HG03095 (cell line): ENCODE measurements around the gene CD209.
A peak's percentile ranks its signal among the peaks of the same experiment; 100 is the strongest.

Source experiments
- ATAC-seq: cut with Tn5 transposase; IDR thresholded peaks from one replicate; pipeline ENCODE4 v1.9.1; 2021; ENCODE audit warnings: moderate library complexity; ENCODE audit not compliant: unreplicated experiment

The CD209 gene

GRCh38 chr19:7706188-7706954 lies 41.0 kb downstream of the CD209 start:
- ATAC-seq = no peak

- peak; percentile 38 for ATAC-seq
These were observed 41.7 kb downstream of the CD209 start for GRCh38 chr19:7705387-7706187.

- no peak for ATAC-seq
These were observed 42.9 kb downstream of the CD209 start for GRCh38 chr19:7704280-7705060.

DNA sequence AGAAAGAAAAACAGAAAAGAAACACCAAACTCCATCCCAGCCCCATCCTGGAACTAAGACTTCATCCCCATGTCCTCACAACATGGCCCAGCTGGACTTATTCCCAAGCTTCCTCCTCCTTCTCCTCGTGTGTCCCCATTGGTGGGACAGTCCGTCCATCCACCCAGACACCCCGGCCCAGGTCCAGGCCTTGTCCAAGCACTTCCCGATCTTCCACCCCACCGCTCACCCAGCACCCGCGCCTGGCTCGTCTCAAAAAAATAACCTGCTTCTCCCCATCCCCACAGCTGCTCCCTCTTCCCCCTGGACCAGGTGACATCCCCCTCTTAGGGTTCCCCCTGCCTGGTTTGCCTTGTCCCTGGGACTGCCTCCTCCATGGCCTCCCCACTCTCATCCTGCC lies 44.0 kb downstream of the CD209 start:
- no peak for ATAC-seq

- ATAC-seq = peak; percentile 41
These were observed 45.5 kb downstream of the CD209 start, which contains the start of gene FCER2 for GRCh38 chr19:7701654-7702457. TSS of gene FCER2 (minus strand) at chr19:7702131. CDS start at chr19:7699760, 2,371 bp downstream.

DNA sequence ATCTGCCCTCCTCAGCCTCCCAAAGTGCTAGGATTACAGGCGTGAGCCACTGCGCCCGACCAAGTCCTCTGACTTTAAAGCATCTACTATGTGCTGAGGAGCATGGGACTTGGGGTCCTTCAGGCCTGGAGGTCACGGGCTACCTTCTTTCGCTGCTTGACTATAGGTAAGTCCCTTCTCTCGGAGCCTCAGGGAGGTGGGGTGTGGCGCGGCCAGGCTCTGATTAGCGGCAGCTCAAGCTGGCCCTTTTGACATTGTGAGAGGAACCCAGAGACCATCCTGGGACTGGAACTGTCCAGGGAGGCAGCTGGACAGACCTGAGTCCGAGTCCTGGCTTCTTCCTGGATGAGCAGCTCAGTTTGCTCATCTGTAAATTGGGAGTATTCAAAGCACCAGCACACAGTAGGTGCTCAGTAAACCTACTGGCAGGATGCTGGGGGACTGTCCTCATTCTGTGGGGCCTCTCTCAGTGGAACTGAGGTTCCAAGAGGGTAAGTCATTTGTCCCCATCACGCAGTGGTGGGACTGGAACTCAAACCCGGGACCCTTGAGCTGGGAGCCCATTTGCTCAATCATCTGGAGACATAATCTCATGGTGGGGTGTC lies 46.2 kb downstream of the CD209 start:
- no peak for ATAC-seq

GRCh38 chr19:7699417-7700401 lies 47.6 kb downstream of the CD209 start:
- no peak for ATAC-seq

GRCh38 chr19:7699003-7699402 lies 48.3 kb downstream of the CD209 start:
- ATAC-seq = no peak

DNA sequence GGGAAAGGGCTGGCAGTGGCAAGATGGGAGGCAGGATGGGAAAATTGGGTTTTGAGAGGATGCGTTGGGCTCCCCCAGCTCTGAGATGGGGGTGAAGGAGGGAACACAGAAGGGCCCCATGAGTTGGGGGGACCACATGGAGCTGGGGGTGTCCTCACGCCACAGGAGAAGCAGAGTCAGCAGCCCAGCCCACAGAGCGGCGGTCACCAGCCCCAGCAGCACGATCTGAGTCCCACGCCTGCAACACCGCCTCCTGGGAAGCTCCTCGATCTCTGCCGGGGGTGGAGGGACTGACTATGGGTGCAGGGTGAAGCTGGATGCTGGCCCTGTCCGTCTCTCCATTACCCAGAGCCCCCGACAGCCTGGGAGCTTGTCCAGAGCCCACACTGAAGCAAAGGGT lies 48.8 kb downstream of the CD209 start:
- no peak for ATAC-seq

GRCh38 chr19:7697721-7698287 lies 49.5 kb downstream of the CD209 start:
- ATAC-seq = no peak

GRCh38 chr19:7694499-7694898 lies 52.8 kb downstream of the CD209 start:
- no peak for ATAC-seq

DNA sequence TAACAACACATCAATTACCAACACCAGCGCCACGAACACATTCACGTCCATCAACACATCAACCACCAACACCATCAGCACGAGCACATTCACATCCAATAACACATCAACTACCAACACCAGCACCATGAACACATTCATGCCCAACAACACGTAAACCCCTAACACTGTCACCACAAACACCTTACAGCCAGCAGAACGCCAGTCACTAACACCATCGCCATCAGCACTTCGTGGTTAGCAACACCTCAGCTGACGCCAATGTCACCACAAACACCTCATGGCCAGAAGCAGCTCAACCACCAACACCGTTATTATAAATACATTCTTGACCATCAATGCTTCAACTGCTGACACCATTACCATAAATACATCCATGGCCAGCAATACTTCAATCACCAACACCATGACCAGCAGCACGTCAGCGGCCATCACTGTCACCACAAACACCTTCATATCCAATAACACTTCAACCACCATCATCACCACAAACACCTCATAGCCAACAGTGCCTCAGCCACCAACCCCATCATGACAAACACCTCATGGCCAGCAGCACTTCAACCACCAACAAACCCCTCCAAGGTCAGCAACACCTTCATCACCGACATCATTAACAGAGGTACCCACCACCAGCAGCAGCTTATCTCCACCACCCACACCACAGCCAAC lies 54.8 kb downstream of the CD209 start:
- no peak for ATAC-seq

DNA sequence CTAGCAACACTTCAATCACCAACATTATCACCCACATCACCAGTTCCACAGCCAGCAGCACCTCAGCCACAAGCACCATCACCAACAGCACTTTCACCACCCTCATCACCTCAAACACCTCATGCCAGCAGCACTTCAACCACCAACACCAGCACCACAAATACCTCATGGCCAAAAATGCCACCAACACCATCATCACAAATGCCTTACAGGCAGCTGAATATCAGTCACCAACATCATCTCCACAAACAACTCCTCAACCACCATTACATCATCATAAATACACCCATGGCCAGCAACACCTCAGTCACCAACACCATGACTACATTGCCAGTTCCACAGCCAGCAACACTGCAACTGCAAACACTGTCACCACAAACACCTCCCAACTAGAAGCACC lies 55.8 kb downstream of the CD209 start:
- ATAC-seq = no peak

DNA sequence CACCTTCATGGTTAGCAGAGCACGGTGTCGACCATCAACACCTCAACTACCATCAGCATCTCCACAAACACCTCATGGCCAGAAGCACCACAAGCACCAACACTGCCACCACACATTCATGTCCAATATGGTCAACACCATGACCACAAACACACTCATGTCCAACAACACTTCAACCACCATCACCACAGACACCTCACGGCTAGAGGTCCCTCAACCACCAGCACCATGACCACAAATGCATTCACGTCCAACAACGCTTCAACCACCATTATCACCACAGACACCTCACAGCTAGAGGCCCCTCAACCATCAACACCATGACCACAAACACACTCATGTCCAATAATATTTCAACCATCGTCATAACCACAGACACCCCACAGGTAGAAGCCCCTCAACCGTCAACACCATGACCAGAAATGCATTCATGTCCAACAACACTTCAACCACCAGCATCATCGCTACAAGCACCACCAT lies 56.5 kb downstream of the CD209 start:
- ATAC-seq = no peak
